ENCODE measurements around the gene GABPA. TPM values are rescaled to one million over a fixed set of nuclear protein-coding genes. Genes with fewer than 3 reads are reported as not detected.

The GABPA gene
- total RNA-seq, 1 donor from 2014 or later: 15.5 TPM

DNA sequence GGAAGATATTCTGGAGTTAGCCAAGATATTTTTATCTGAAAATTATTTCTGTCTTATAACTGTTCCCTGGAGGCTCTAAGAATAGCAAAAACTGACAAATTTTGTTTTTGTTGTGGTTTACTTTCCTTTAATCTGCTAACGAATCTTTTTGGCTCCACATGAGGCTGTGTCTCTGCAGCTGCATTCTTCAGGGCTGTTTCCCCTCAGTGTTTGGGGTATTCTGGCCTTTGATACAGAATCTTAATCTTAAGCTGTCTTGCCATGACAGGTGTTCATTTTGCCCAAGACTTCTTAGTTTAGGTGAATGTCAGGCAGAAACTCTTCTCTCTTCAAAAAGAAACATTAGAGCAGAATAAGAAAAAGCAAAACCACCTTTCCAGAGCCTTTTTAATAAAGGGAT is 83.8 kb downstream of the GABPA start:
- intact Hi-C loops (cut with micrococcal nuclease): no loop called here
- TF ChIP-seq, protein P1, sequence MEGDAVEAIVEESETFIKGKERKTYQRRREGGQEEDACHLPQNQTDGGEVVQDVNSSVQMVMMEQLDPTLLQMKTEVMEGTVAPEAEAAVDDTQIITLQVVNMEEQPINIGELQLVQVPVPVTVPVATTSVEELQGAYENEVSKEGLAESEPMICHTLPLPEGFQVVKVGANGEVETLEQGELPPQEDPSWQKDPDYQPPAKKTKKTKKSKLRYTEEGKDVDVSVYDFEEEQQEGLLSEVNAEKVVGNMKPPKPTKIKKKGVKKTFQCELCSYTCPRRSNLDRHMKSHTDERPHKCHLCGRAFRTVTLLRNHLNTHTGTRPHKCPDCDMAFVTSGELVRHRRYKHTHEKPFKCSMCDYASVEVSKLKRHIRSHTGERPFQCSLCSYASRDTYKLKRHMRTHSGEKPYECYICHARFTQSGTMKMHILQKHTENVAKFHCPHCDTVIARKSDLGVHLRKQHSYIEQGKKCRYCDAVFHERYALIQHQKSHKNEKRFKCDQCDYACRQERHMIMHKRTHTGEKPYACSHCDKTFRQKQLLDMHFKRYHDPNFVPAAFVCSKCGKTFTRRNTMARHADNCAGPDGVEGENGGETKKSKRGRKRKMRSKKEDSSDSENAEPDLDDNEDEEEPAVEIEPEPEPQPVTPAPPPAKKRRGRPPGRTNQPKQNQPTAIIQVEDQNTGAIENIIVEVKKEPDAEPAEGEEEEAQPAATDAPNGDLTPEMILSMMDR (IDR thresholded peaks at IDR 0.05; ENCODE audit: borderline replicate concordance): no peak
- no peak overlapping the region for H3K4me3 ChIP-seq
- DNase-seq: no peak
- H3K27me3 ChIP-seq (ENCODE audit: low read depth): no peaks in the 10 kb centered on the region
- H3K9me3 ChIP-seq (replicated peaks): no peaks in the 10 kb centered on the region
- H3K36me3 ChIP-seq: no peaks in the 10 kb centered on the region
- H3K27ac ChIP-seq (replicated peaks): no peak overlapping the region
- H3K4me1 ChIP-seq: no peaks in the 10 kb centered on the region

Other genes starting within 250 kb of the GABPA start
- gene MRPL39, start 127.5 kb upstream of the GABPA start, total RNA-seq: 49.9 TPM
- 23.7 TPM for gene JAM2, start 95.7 kb upstream of the GABPA start, total RNA-seq
- gene ATP5PF, start 68 bp upstream of the GABPA start, total RNA-seq: 819 TPM

All from left ventricle myocardium inferior (tissue), 1 donor.